ENCODE data around the gene REXO4. TPM values are rescaled to one million over a fixed set of nuclear protein-coding genes. Genes with fewer than 3 reads are reported as not detected.

Gene REXO4
- total and polyA plus RNA-seq, 2 of the 8 experiments (the other 6 are each of a cell fraction or from before 2014, with no cell fraction given), result 19.1 to 38.3 TPM

- no peak for TF ChIP-seq MAFK (IDR thresholded peaks at IDR 0.05; ENCODE audit: low read depth, low read length)
- TF ChIP-seq SIX5 (IDR thresholded peaks at IDR 0.05; ENCODE audit: low read depth, low read length), result no peak
- TF ChIP-seq FOSL1 (IDR thresholded peaks at IDR 0.05; ENCODE audit: insufficient read depth, low read depth, low read length), result 0 out of 2 replicates have a peak, but pooled peaks have one; percentile 50
- TF ChIP-seq ATF2 (IDR thresholded peaks at IDR 0.05; ENCODE audit: low read length), result no peak
- TF ChIP-seq SIRT6 (IDR thresholded peaks at IDR 0.05; ENCODE audit: low read length), result no peak
- TF ChIP-seq CTCF (IDR thresholded peaks at IDR 0.05; ENCODE audit: control extremely low read depth in 1 of 3, insufficient read depth in 1 of 3, low read depth in 1 of 3, low read length in 3 of 3), result peak in 2 of 3 experiments; percentile 90; a peak in 3 of 4 replicates
- TF ChIP-seq SP1 (IDR thresholded peaks at IDR 0.05; ENCODE audit: low read depth, low read length), result no peak
- no peak for TF ChIP-seq EP300 (IDR thresholded peaks at IDR 0.05; ENCODE audit: borderline replicate concordance in 1 of 2, low read depth in 2 of 2, low read length in 2 of 2)
- TF ChIP-seq RBBP5 (IDR thresholded peaks at IDR 0.05; ENCODE audit: borderline replicate concordance, low read depth, low read length), result no peak
- TF ChIP-seq JUN (IDR thresholded peaks at IDR 0.05; ENCODE audit: low read depth, low read length), result no peak
- peak in 1 of 2 experiments; percentile 43; a peak in 1 of 4 replicates for TF ChIP-seq SIN3A (conservative IDR thresholded peaks at IDR 0.05 in 1 of 2, IDR thresholded peaks at IDR 0.05 in 1 of 2; ENCODE audit: low read depth in 1 of 2, low read length in 2 of 2)
- no peak for TF ChIP-seq POLR2AphosphoS5 (IDR thresholded peaks at IDR 0.05; ENCODE audit: low read depth, low read length)
- no peak for TF ChIP-seq ATF3 (IDR thresholded peaks at IDR 0.05; ENCODE audit: insufficient read depth, low read depth, low read length)
- TF ChIP-seq CHD2 (IDR thresholded peaks at IDR 0.05; ENCODE audit: low read length), result 0 out of 2 replicates have a peak, but pooled peaks have one; percentile 38
- TF ChIP-seq PHF8 (conservative IDR thresholded peaks at IDR 0.05; ENCODE audit: low read depth, low read length), result no peak
- TF ChIP-seq SUZ12 (IDR thresholded peaks at IDR 0.05; ENCODE audit: low read length), result no peak
- TF ChIP-seq RNF2 (IDR thresholded peaks at IDR 0.05; ENCODE audit: borderline replicate concordance, low read depth, low read length, missing control alignments, poor library complexity, severe bottlenecking), result no peak
- TF ChIP-seq RFX5 (IDR thresholded peaks at IDR 0.05; ENCODE audit: borderline replicate concordance, low read depth, low read length), result no peak
Measured at GRCh38 chr9:133403766-133404453, 13.9 kb downstream of the REXO4 start (continued).

All from H1 (cell line).